BE2C (cell line): ENCODE measurements around the gene IL19.
A peak's percentile ranks its signal among the peaks of the same experiment; 100 is the strongest.

Source experiments
- DNase-seq: peaks from one replicate; pipeline ENCODE4 v3.0.0-alpha.2; 2020
- H3K27me3 ChIP-seq: fragments of 250-450 bp; sonication (Bioruptor Pico); 2 replicates; pipeline ENCODE4 v1.5.1; 2020; ENCODE audit warnings: mild to moderate bottlenecking
- H3K36me3 ChIP-seq: fragments of 250-450 bp; sonication (Bioruptor Pico); 2 replicates; pipeline ENCODE4 v1.5.1; 2020; ENCODE audit warnings: mild to moderate bottlenecking
- H3K4me1 ChIP-seq: fragments of 250-450 bp; sonication (Bioruptor Pico); 2 replicates; pipeline ENCODE4 v1.5.1; 2020
- H3K4me3 ChIP-seq: 2 replicates; pipeline ENCODE4 v1.5.1; 2011; ENCODE audit warnings: low read depth, low read length
- H3K9me3 ChIP-seq: fragments of 250-450 bp; sonication (Bioruptor Pico); 2 replicates; pipeline ENCODE4 v1.5.1; 2020
- CTCF ChIP-seq: IDR thresholded peaks from 2 replicates; pipeline ENCODE4 v1.5.1; 2012; ENCODE audit warnings: mild to moderate bottlenecking, low read depth, low read length

The IL19 gene

GRCh38 chr1:206873603-206874188 lies 103.1 kb downstream of the IL19 start:
- no peak for TF ChIP-seq CTCF
- H3K4me3 ChIP-seq = no peak overlapping the region
- H3K27me3 ChIP-seq = no peaks in the 10 kb centered on the region
- H3K36me3 ChIP-seq = no peaks in the 10 kb centered on the region
- no peak for DNase-seq
- H3K4me1 ChIP-seq = no peaks in the 10 kb centered on the region
- H3K9me3 ChIP-seq = no peaks in the 10 kb centered on the region

GRCh38 chr1:206875752-206876377 lies 105.3 kb downstream of the IL19 start:
- no peaks in the 10 kb centered on the region for H3K4me1 ChIP-seq
- TF ChIP-seq CTCF = no peak
- no peaks in the 10 kb centered on the region for H3K27me3 ChIP-seq
- no peaks in the 10 kb centered on the region for H3K9me3 ChIP-seq
- H3K4me3 ChIP-seq = no peak overlapping the region
- no peak for DNase-seq
- H3K36me3 ChIP-seq = no peaks in the 10 kb centered on the region

- peak; percentile 49 for TF ChIP-seq CTCF
- no peaks in the 10 kb centered on the region for H3K36me3 ChIP-seq
- H3K4me3 ChIP-seq = no peak overlapping the region
- no peaks in the 10 kb centered on the region; the same call in 1 of the 2 replicates for H3K27me3 ChIP-seq
- H3K9me3 ChIP-seq = no peaks in the 10 kb centered on the region
- H3K4me1 ChIP-seq = no peaks in the 10 kb centered on the region
- no peak for DNase-seq
Observed at GRCh38 chr1:206878456-206878855, 107.9 kb downstream of the IL19 start.

GRCh38 chr1:206880314-206880713 lies 109.7 kb downstream of the IL19 start:
- TF ChIP-seq CTCF = no peak
- Histone ChIP-seq H3K4me3 (no peak overlapping the region), H3K36me3 (no peaks in the 10 kb centered on the region), H3K27me3 (no peaks in the 10 kb centered on the region; the same call in 1 of the 2 replicates), H3K9me3 (no peaks in the 10 kb centered on the region), H3K4me1 (no peaks in the 10 kb centered on the region)
- no peak for DNase-seq

GRCh38 chr1:206882555-206882954 lies 112.0 kb downstream of the IL19 start:
- H3K27me3 ChIP-seq = no peaks in the 10 kb centered on the region; the same call in 1 of the 2 replicates
- TF ChIP-seq CTCF = no peak; the same call in 1 of the 2 replicates
- H3K9me3 ChIP-seq = no peaks in the 10 kb centered on the region
- DNase-seq = no peak
- no peak overlapping the region for H3K4me3 ChIP-seq
- H3K4me1 ChIP-seq = no peaks in the 10 kb centered on the region
- H3K36me3 ChIP-seq = no peaks in the 10 kb centered on the region

GRCh38 chr1:206883160-206883559 lies 112.6 kb downstream of the IL19 start:
- no peaks in the 10 kb centered on the region for H3K36me3 ChIP-seq
- no peaks in the 10 kb centered on the region for H3K4me1 ChIP-seq
- H3K9me3 ChIP-seq = no peaks in the 10 kb centered on the region
- no peak for TF ChIP-seq CTCF
- DNase-seq = no peak
- no peaks in the 10 kb centered on the region; the same call in 1 of the 2 replicates for H3K27me3 ChIP-seq
- no peak overlapping the region for H3K4me3 ChIP-seq
